Dedifferentiated amniotic fluid mesenchymal stem cell (primary cell): ENCODE results near the gene USP5.

ENCODE experiments used
- DNase-seq: peaks from one replicate; pipeline ENCODE4 v3.0.0-alpha.2; 2016; ENCODE audit errors: extremely low spot score

USP5 gene

DNA sequence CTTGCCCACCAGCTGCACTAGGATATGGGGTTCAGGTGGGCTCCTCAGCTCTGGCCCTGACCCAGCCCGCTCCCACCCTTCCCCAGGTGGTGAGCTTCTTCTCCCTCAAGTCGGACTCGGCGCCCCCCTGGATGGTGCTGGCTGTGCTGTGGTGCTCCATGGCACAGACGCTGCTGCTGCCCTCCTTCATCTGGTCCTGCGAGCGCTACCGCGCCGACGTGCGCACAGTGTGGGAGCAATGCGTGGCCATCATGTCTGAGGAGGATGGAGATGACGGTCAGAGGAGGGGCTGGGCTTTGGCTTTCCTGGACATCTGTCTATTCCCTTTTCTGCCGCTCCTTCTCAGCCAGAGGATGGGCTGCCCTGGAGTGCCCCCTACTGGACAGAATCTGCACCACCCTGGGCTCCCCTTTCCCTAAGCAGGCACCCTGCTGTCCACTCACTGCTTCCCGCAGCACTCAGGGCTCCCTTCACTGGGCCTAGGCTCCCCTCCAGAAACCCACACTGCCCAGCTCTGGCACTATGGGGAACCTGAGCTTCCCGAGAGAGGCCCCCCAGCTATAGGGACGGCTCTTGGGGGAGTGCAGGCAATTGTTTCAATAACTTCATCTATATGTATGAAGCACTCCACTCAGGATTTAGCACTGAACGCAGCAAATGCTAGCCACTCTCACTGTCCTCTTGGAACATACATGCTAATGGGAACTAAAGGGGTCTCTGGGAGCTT lies 26.4 kb upstream of the USP5 start:
- peak; percentile 77 for DNase-seq

DNA sequence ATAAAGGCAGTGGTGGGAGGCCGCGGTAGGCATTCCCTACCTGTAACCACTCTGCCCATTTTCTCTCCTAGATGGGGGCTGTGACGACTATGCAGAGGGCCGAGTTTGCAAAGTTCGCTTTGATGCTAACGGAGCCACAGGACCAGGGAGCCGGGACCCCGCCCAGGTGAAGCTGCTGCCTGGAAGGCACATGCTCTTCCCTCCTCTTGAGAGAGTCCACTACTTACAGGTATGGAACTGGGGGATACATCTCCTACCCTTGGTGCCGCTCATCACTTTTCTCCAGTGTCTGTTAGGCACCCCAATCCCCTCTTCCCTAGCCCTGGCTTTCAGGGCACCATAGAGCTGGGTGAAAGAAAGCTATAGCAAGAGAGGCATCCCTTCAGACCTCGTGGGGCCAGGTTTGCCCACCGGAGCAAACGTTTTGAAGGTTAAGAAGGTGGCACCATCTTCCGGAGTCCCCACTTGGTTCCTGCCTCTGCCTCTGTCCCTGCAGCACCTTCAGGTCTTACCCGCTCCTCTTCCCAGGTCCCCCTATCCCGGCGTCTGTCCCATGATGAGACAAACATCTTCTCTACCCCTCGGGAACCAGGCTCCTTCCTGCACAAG lies 25.7 kb upstream of the USP5 start:
- DNase-seq = no peak

GRCh38 chr12:6826734-6827436 lies 25.1 kb upstream of the USP5 start:
- no peak for DNase-seq

GRCh38 chr12:6827437-6827911 lies 24.5 kb upstream of the USP5 start:
- DNase-seq = peak; percentile 64

DNA sequence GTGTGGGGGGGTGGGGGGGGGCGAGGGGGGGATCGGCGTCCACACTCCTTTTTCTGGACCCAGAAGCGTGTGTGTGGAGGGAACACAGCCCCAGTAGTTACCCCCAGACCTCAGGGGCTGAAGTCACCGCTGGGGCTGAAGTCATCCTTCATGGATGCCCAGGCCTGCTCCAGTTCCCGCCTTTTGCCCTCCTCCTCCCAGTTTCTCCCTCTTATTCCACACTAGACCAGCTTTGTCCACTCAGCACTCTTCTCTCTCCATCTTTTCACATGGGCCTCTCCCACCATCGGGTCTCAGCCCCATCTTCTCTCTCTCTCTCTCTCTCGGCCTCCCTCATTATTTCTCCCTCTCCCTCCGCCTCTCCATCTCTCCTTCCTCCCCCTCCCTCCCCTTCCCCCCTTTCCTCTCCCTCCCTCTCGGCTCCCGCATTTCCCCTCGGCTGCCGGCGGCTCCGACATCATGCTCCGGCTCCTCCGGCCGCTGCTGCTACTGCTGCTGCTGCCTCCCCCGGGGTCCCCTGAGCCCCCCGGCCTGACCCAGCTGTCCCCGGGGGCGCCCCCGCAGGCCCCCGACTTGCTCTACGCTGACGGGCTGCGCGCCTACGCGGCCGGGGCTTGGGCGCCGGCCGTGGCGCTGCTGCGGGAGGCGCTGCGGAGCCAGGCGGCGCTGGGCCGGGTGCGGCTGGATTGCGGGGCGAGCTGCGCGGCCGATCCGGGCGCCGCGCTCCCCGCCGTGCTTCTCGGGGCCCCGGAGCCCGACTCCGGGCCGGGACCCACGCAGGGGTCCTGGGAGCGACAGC lies 23.8 kb upstream of the USP5 start, which contains the start of gene P3H3:
Gene P3H3 (plus strand): TSS at position 426 of the 799 bp plus-strand sequence. CDS start 34 bp downstream, at position 460.
- no peak for DNase-seq

GRCh38 chr12:6828781-6829535 lies 23.0 kb upstream of the USP5 start:
- no peak for DNase-seq

GRCh38 chr12:6829536-6830220 lies 22.3 kb upstream of the USP5 start:
- peak; percentile 49 for DNase-seq

DNA sequence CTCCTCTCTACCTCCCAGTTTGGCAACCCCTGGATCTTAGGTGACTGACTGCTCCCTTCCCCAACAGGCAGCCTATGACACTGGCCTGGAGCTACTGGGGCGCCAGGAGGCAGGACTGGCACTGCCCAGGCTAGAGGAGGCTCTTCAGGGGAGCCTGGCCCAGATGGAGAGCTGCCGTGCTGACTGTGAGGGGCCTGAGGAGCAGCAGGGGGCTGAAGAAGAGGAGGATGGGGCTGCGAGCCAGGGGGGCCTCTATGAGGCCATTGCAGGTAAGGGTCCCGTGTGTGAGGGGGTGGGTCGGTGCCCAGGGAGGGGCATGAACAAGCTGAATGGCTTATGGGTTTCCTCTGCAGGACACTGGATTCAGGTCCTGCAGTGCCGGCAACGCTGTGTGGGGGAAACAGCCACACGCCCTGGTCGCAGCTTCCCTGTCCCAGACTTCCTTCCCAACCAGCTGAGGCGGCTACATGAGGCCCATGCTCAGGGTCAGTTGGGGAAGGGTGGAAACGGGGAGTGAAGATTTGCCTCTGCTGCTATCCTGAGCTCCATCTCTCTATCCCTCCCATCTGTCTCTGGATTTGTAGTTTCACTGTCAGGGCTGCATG lies 21.6 kb upstream of the USP5 start:
- no peak for DNase-seq

DNA sequence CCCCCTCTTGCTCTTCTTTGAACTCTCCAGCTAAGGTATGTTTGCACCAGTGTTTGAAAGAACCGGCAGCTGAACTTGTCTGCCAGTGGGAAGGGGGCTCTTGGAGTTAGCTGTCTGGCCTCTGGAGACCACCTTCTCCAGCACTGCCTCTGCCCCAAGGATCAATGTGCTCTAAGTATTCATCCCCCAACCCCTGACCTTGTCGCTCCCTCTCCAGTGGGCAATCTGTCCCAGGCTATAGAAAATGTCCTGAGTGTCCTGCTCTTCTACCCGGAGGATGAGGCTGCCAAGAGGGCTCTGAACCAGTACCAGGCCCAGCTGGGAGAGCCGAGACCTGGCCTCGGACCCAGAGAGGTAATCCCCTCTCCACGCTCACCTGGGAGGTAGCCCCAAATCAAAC lies 21.0 kb upstream of the USP5 start:
- DNase-seq = no peak

- no peak for DNase-seq
Observed at GRCh38 chr12:6831450-6831995, 20.4 kb upstream of the USP5 start.

- no peak for DNase-seq
Observed at GRCh38 chr12:6832125-6832524, 19.8 kb upstream of the USP5 start.

- DNase-seq = no peak
Observed at GRCh38 chr12:6833189-6833890, 18.6 kb upstream of the USP5 start.

DNA sequence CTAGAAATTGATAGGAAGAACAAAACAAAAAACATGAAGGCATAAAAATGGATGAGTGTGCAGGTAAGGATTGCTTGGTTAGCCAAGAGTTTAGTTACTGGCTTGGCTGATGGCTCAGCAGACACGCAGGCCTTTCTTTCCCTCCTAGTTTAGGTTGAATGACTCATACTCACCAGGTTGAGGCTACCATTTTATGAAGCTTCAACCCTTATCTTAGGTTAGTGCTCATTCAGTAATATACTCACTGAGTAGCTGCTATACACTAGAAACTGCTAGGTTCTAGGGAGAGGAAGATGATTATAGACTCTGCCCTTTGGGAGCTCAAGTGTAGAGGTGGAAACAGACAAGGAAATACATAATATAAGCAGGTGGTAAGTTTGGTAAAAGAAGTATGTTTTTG lies 17.7 kb upstream of the USP5 start:
- DNase-seq = no peak

DNA sequence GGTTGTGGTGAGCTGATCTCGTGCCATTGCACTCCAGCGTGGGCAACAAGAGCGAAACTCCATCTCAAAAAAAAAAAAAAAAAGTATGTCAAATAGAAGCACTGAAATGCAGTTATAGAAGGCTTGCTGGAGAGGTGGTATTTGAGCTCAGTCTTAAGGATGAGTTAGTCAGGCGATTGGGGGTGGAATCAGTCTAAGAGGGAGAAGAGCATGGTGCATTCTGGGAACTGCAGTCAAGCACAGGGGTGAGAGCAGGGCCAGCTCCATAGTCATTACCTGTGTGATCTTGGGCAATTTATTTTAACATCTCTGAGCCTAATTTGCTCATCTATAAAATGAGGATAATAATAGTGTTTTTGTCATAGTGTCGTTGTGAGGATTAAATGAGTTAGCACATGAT lies 17.1 kb upstream of the USP5 start:
- no peak for DNase-seq

DNA sequence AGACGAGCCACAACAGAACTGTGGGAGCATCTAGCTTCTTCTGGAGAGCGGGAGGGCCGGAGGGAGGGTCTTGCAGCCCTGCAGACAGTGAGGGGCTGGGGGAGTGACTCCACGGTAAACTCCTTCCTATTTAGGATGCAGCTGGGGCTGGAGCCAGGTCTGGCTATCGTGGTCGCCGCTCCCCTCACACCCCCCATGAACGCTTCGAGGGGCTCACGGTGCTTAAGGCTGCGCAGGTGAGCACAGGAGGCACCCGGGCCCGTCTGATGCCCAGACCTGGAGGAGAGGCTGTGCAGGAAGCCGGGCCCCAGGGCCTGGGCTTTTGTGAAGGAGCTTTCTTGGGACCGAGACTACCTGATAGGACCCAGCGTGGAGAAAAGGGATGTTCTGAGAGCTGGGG lies 15.1 kb upstream of the USP5 start:
- DNase-seq = no peak

GRCh38 chr12:6837370-6838060 lies 14.4 kb upstream of the USP5 start:
- no peak for DNase-seq

GRCh38 chr12:6838854-6839253 lies 13.1 kb upstream of the USP5 start:
- no peak for DNase-seq

DNA sequence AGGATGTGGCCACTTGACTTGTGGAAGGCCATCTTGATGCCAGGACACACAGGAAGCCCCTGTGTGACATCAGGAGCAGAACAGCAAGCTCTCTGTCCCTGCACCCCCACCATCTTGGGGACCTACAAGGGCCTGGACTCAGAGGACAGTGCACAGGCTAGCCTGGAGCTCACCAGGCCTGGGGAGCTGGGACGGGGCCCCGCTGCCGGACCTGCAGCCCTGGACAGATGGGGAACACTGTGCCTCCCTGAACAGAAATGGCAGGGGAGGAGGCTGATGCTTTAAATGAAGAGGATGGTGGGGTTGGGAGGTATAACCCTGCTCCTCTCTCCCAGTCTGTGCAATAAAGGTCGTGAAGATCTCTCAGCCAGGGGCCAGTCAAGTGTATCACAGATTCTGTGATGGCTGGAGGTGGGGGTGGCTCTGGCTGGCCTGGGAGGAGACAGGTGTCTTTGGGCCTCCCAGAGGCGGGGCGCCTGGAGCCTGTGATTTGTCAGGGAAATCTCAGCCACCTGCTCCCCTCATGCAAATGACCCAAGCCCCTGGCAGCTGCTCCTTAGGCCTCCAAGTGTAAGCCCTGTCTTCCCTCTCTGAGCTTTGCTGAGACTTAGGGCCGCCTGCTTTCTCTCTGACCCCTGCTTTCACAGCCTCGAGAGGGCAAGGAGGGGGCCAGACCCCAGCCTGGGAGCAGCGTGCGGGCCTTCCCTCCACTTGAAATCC lies 12.3 kb upstream of the USP5 start:
- DNase-seq = no peak
